ENCODE results near the gene DACT2. TPM values are rescaled to one million over a fixed set of nuclear protein-coding genes. Genes with fewer than 3 reads are reported as not detected.

Gene DACT2
- total and polyA plus RNA-seq, 9 of the 15 experiments (the other 6 are each of a cell fraction or from before 2014, with no cell fraction given) = not detected

DNA sequence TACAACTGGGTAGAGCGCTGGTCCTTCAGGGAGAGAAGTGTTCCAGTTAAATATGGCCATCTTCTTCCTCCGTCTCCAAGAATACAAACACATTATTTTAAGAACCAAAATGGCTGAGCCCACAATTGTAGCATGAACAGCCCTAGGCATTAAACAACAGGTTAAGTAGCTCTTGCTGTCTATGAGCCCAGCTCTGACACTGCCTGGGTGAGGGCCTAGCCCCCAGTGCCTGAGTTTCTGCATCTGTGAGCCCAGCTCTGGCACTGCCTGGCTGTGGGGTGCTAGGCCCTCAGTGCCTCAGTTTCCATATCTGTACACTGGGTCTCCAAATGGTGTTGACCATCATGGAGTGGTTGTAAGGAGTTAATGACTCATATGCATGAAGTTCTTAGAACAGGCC, 24.8 kb upstream of the DACT2 start:
- Histone ChIP-seq H3K27me3 (ENCODE audit: control insufficient read depth in 2 of 2, insufficient read depth in 2 of 2, low read length in 2 of 2) (peaks cover 58 to 85% of the 10 kb centered on the region in 2 experiments), H3K36me3 (ENCODE audit: control insufficient read depth, insufficient read depth, low read length) (no peaks in the 10 kb centered on the region), H3K4me3 (no peak overlapping the region), H3K9me1 (ENCODE audit: control insufficient read depth, insufficient read depth, low read length) (peaks cover 4% of the 10 kb centered on the region), H3K4me2 (ENCODE audit: insufficient read depth, low read length) (no peak overlapping the region), H3K79me2 (ENCODE audit: control insufficient read depth, insufficient read depth, low read length) (no peaks in the 10 kb centered on the region), H3K4me1 (replicated peaks in 1 of 2; ENCODE audit: control insufficient read depth in 2 of 2, insufficient read depth in 2 of 2, low read length in 2 of 2) (no peaks in the 10 kb centered on the region), H4K20me1 (replicated peaks; ENCODE audit: control insufficient read depth, insufficient read depth, low read length) (peaks cover 3% of the 10 kb centered on the region), H3K27ac (ENCODE audit: extremely low read depth, low read depth, low read length) (no peak overlapping the region), H3K9me3 (replicated peaks; ENCODE audit: control insufficient read depth, insufficient read depth, low read depth, low read length) (no peaks in the 10 kb centered on the region), H2AFZ (ENCODE audit: low read depth, low read length) (no peak overlapping the region), H3K9ac (ENCODE audit: insufficient read depth in 1 of 2, low read depth in 2 of 2, low read length in 2 of 2) (no peak overlapping the region)
- intact Hi-C loops (cut with micrococcal nuclease) (no loop called here), in situ Hi-C loops (cut with MboI) (no loop called here)
- BruUV-seq (replicated peaks) = no TSS peak
- ChIA-PET POLR2A (interaction anchor here (1.1 kb wide), 1 partner anchor 9 kb away, joined by 3 read pairs; no protein-coding TSS in a partner anchor), CTCF (ENCODE audit: low intra/inter-chr PET ratio) (no interaction called here)
- no peak for DNase-seq (ENCODE audit: extremely low read depth in 1 of 4, low spot score in 3 of 4)
- ATAC-seq = no peak
- 0% methylated on average over 2 of the region's 2 CpGs for WGBS (ENCODE audit: insufficient coverage, low coverage, missing lambda C conversion rate)
- no peak for FAIRE-seq
- TF ChIP-seq TAF7 (tag; IDR thresholded peaks at IDR 0.05) (no peak), GABPB1 (CRISPR knock-in tag; IDR thresholded peaks at IDR 0.05) (no peak), IFI16 (CRISPR knock-in tag; IDR thresholded peaks at IDR 0.05) (no peak), ELF1 (tag; IDR thresholded peaks at IDR 0.05) (no peak), KAT8 (IDR thresholded peaks at IDR 0.05; ENCODE audit: low read depth) (no peak)
- TF ChIP-seq, protein P1, sequence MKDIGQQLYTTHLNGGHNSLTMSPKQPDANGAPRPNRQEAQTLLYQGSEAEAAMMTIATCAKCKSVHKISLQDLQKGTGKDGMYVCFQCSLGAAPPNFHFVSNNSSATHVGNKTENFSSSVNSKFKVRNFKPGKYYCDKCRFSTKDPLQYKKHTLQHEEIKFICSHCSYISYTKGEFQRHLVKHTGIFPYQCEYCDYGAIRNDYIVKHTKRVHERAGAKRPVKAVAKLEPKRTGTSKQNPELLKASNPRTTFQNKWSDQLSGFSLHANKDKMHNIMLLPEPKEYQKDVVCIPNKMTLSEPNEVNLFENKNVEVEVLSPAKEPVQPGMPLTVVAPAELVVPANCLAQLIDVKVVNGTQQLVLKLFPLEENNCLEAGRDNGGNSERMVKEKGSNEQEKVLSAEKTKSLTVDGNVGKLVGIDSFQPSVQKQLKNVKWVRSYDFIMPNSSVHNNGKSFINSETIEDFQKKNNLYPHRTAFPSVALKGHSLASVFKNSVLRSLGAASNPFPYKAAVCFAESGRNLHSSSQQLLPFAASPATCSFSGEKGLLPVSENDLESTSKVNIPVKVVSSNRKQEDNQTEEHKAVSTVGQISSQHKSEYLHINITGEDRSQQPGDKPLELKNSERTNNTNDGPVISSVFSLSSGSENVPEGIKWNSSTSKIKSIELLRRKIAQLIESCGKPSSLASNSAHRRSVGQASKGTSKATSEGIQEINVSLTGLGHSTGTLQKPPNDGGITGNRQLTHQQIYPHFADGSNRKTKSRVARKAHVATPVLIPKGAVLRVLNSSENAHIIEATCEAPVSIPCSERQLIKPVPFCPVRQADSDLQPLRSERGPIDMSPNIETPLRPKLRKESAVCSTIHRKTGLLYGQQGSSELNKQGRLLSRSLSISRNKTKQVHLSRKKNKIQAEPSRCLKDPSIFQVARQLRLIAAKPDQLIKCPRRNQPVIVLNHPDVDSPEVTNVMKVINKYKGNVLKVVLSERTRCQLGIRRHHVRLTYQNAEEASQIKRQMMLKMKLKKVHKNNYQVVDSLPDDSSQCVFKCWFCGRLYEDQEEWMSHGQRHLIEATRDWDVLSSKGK (CRISPR knock-in tag; IDR thresholded peaks at IDR 0.05) = no peak
- TF ChIP-seq, protein P2, sequence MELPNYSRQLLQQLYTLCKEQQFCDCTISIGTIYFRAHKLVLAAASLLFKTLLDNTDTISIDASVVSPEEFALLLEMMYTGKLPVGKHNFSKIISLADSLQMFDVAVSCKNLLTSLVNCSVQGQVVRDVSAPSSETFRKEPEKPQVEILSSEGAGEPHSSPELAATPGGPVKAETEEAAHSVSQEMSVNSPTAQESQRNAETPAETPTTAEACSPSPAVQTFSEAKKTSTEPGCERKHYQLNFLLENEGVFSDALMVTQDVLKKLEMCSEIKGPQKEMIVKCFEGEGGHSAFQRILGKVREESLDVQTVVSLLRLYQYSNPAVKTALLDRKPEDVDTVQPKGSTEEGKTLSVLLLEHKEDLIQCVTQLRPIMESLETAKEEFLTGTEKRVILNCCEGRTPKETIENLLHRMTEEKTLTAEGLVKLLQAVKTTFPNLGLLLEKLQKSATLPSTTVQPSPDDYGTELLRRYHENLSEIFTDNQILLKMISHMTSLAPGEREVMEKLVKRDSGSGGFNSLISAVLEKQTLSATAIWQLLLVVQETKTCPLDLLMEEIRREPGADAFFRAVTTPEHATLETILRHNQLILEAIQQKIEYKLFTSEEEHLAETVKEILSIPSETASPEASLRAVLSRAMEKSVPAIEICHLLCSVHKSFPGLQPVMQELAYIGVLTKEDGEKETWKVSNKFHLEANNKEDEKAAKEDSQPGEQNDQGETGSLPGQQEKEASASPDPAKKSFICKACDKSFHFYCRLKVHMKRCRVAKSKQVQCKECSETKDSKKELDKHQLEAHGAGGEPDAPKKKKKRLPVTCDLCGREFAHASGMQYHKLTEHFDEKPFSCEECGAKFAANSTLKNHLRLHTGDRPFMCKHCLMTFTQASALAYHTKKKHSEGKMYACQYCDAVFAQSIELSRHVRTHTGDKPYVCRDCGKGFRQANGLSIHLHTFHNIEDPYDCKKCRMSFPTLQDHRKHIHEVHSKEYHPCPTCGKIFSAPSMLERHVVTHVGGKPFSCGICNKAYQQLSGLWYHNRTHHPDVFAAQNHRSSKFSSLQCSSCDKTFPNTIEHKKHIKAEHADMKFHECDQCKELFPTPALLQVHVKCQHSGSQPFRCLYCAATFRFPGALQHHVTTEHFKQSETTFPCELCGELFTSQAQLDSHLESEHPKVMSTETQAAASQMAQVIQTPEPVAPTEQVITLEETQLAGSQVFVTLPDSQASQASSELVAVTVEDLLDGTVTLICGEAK (IDR thresholded peaks at IDR 0.05) = no peak
- TF ChIP-seq, protein P2 (CRISPR knock-in tag; IDR thresholded peaks at IDR 0.05) = no peak
- TF ChIP-seq, protein P3, sequence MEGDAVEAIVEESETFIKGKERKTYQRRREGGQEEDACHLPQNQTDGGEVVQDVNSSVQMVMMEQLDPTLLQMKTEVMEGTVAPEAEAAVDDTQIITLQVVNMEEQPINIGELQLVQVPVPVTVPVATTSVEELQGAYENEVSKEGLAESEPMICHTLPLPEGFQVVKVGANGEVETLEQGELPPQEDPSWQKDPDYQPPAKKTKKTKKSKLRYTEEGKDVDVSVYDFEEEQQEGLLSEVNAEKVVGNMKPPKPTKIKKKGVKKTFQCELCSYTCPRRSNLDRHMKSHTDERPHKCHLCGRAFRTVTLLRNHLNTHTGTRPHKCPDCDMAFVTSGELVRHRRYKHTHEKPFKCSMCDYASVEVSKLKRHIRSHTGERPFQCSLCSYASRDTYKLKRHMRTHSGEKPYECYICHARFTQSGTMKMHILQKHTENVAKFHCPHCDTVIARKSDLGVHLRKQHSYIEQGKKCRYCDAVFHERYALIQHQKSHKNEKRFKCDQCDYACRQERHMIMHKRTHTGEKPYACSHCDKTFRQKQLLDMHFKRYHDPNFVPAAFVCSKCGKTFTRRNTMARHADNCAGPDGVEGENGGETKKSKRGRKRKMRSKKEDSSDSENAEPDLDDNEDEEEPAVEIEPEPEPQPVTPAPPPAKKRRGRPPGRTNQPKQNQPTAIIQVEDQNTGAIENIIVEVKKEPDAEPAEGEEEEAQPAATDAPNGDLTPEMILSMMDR (IDR thresholded peaks at IDR 0.05 in 2 of 3, conservative IDR thresholded peaks at IDR 0.05 in 1 of 3; ENCODE audit: insufficient read depth in 2 of 3, low read depth in 1 of 3, low read length in 3 of 3) = no peak
